ENCODE measurements around the gene CDK5RAP2.

DNA sequence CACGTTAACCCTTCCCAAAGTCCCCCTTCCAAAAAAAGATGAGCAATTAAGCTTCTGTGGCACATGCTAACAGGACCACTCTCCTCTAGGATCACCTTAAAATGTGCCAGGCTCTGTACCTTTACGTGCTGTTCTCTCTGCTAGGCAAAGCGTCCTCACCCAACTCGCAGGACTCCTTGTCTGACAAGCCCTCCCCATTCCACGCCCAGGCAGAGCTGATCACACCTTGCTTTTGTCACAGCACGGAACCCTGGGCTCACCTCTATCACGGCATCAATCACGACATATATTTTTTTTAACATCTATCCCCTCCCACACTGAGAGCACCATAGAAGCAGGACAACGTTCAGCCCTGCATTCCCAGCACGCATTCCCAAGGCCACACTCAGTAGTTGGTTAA is 47.1 kb downstream of the CDK5RAP2 start:
- TF ChIP-seq WT1 (tag by site-specific recombination; IDR thresholded peaks at IDR 0.05) (no peak), MEIS1 (CRISPR knock-in tag; IDR thresholded peaks at IDR 0.05; ENCODE audit: borderline replicate concordance) (no peak), TCF7L2 (IDR thresholded peaks at IDR 0.05; ENCODE audit: borderline replicate concordance, low read depth, low read length) (no peak), KLF16 (tag by site-specific recombination; IDR thresholded peaks at IDR 0.05) (no peak), ZNF274 (IDR thresholded peaks at IDR 0.05; ENCODE audit: low read length) (no peak), ZNF274 (tag by site-specific recombination; IDR thresholded peaks at IDR 0.05; ENCODE audit: borderline replicate concordance) (no peak), ZBTB17 (tag by site-specific recombination; IDR thresholded peaks at IDR 0.05) (no peak)
- TF ChIP-seq, protein P1, sequence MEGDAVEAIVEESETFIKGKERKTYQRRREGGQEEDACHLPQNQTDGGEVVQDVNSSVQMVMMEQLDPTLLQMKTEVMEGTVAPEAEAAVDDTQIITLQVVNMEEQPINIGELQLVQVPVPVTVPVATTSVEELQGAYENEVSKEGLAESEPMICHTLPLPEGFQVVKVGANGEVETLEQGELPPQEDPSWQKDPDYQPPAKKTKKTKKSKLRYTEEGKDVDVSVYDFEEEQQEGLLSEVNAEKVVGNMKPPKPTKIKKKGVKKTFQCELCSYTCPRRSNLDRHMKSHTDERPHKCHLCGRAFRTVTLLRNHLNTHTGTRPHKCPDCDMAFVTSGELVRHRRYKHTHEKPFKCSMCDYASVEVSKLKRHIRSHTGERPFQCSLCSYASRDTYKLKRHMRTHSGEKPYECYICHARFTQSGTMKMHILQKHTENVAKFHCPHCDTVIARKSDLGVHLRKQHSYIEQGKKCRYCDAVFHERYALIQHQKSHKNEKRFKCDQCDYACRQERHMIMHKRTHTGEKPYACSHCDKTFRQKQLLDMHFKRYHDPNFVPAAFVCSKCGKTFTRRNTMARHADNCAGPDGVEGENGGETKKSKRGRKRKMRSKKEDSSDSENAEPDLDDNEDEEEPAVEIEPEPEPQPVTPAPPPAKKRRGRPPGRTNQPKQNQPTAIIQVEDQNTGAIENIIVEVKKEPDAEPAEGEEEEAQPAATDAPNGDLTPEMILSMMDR (tag by site-specific recombination; IDR thresholded peaks at IDR 0.05): no peak
- TF ChIP-seq, protein P2, sequence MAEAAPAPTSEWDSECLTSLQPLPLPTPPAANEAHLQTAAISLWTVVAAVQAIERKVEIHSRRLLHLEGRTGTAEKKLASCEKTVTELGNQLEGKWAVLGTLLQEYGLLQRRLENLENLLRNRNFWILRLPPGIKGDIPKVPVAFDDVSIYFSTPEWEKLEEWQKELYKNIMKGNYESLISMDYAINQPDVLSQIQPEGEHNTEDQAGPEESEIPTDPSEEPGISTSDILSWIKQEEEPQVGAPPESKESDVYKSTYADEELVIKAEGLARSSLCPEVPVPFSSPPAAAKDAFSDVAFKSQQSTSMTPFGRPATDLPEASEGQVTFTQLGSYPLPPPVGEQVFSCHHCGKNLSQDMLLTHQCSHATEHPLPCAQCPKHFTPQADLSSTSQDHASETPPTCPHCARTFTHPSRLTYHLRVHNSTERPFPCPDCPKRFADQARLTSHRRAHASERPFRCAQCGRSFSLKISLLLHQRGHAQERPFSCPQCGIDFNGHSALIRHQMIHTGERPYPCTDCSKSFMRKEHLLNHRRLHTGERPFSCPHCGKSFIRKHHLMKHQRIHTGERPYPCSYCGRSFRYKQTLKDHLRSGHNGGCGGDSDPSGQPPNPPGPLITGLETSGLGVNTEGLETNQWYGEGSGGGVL (tag by site-specific recombination; IDR thresholded peaks at IDR 0.05): no peak
- TF ChIP-seq, protein P3, sequence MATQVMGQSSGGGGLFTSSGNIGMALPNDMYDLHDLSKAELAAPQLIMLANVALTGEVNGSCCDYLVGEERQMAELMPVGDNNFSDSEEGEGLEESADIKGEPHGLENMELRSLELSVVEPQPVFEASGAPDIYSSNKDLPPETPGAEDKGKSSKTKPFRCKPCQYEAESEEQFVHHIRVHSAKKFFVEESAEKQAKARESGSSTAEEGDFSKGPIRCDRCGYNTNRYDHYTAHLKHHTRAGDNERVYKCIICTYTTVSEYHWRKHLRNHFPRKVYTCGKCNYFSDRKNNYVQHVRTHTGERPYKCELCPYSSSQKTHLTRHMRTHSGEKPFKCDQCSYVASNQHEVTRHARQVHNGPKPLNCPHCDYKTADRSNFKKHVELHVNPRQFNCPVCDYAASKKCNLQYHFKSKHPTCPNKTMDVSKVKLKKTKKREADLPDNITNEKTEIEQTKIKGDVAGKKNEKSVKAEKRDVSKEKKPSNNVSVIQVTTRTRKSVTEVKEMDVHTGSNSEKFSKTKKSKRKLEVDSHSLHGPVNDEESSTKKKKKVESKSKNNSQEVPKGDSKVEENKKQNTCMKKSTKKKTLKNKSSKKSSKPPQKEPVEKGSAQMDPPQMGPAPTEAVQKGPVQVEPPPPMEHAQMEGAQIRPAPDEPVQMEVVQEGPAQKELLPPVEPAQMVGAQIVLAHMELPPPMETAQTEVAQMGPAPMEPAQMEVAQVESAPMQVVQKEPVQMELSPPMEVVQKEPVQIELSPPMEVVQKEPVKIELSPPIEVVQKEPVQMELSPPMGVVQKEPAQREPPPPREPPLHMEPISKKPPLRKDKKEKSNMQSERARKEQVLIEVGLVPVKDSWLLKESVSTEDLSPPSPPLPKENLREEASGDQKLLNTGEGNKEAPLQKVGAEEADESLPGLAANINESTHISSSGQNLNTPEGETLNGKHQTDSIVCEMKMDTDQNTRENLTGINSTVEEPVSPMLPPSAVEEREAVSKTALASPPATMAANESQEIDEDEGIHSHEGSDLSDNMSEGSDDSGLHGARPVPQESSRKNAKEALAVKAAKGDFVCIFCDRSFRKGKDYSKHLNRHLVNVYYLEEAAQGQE (tag by site-specific recombination; IDR thresholded peaks at IDR 0.05): no peak
- TF ChIP-seq, protein P4, sequence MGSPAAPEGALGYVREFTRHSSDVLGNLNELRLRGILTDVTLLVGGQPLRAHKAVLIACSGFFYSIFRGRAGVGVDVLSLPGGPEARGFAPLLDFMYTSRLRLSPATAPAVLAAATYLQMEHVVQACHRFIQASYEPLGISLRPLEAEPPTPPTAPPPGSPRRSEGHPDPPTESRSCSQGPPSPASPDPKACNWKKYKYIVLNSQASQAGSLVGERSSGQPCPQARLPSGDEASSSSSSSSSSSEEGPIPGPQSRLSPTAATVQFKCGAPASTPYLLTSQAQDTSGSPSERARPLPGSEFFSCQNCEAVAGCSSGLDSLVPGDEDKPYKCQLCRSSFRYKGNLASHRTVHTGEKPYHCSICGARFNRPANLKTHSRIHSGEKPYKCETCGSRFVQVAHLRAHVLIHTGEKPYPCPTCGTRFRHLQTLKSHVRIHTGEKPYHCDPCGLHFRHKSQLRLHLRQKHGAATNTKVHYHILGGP (tag by site-specific recombination; IDR thresholded peaks at IDR 0.05): no peak
- TF ChIP-seq, protein P5, sequence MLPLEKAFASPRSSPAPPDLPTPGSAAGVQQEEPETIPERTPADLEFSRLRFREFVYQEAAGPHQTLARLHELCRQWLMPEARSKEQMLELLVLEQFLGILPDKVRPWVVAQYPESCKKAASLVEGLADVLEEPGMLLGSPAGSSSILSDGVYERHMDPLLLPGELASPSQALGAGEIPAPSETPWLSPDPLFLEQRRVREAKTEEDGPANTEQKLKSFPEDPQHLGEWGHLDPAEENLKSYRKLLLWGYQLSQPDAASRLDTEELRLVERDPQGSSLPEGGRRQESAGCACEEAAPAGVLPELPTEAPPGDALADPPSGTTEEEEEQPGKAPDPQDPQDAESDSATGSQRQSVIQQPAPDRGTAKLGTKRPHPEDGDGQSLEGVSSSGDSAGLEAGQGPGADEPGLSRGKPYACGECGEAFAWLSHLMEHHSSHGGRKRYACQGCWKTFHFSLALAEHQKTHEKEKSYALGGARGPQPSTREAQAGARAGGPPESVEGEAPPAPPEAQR (tag by site-specific recombination; IDR thresholded peaks at IDR 0.05): no peak
